ENCODE data around the gene TMEM51. TPM values are rescaled to one million over a fixed set of nuclear protein-coding genes. Genes with fewer than 3 reads are reported as not detected.

The TMEM51 gene
- polyA plus RNA-seq, 1 donor from 2014 or later, result 1.7 TPM

DNA sequence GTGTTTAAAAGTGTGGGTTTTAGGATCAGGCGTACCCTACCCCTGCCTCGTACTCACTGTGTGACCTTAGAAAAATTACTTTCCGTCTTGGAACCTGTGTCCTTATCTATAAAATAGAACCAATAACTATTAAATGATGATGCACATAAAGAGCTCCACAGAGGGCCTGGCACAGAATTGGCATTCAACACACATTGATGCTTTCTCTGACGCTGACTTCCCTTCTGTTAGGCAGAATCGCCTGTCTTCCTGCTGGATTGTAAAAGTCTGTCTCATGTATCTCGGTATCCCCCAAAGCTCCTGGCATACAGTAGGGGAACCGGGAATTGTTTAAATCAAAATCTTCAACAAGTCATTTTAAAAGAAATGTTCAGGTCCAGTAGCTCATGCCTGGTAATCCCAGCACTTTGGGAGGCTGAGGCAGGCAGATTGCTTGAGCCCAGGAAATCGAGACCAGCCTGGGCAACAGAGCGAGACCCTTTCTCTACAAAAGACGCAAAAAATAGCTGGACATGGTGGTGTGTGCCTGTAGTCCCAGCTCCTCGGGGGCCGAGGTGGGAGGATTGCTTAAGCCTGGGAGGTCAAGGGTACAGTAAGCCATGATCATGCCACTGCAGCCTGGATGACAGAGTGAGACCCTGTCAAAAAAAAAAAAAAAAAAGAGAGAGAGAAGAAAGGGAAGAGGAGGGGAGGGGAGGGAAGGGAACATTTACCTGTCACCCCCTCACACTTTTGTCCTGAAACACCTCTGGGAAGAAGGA, 52.2 kb downstream of the TMEM51 start:
- Histone ChIP-seq H3K27ac (ENCODE audit: low read length) (no peak overlapping the region), H4K20me1 (ENCODE audit: insufficient read depth) (no peaks in the 10 kb centered on the region), H3K4me3 (ENCODE audit: low read length) (no peak overlapping the region), H3K27me3 (ENCODE audit: insufficient read depth, low read depth, low read length) (no peaks in the 10 kb centered on the region), H2AFZ (ENCODE audit: low read depth, low read length) (no peak overlapping the region), H3K9ac (ENCODE audit: low read length) (no peak overlapping the region), H3K79me2 (replicated peaks; ENCODE audit: insufficient read depth, low read length) (no peaks in the 10 kb centered on the region), H3K9me3 (ENCODE audit: low read length) (no peaks in the 10 kb centered on the region), H3K9me2 (ENCODE audit: insufficient read depth, low read length) (no peaks in the 10 kb centered on the region), H3K4me2 (ENCODE audit: low read length) (no peak overlapping the region), H3K36me3 (ENCODE audit: insufficient read depth, low read length) (no peaks in the 10 kb centered on the region), H3F3A (ENCODE audit: insufficient read depth, low read length, poor library complexity, severe bottlenecking) (no peaks in the 10 kb centered on the region)
- TF ChIP-seq EZH2 (IDR thresholded peaks at IDR 0.05; ENCODE audit: borderline replicate concordance, insufficient read depth, low read length, poor library complexity, severe bottlenecking) (no peak), SMC3 (conservative IDR thresholded peaks at IDR 0.05; ENCODE audit: poor library complexity) (no peak), TAF1 (IDR thresholded peaks at IDR 0.05; ENCODE audit: low read depth) (no peak), POLR2AphosphoS5 (IDR thresholded peaks at IDR 0.05) (no peak), CTCF (IDR thresholded peaks at IDR 0.05; ENCODE audit: poor library complexity, severe bottlenecking) (no peak), RAD21 (conservative IDR thresholded peaks at IDR 0.05) (no peak), EP300 (conservative IDR thresholded peaks at IDR 0.05; ENCODE audit: poor library complexity, severe bottlenecking) (no peak), MXI1 (conservative IDR thresholded peaks at IDR 0.05; ENCODE audit: poor library complexity, severe bottlenecking) (no peak)
- TF ChIP-seq, protein P1, sequence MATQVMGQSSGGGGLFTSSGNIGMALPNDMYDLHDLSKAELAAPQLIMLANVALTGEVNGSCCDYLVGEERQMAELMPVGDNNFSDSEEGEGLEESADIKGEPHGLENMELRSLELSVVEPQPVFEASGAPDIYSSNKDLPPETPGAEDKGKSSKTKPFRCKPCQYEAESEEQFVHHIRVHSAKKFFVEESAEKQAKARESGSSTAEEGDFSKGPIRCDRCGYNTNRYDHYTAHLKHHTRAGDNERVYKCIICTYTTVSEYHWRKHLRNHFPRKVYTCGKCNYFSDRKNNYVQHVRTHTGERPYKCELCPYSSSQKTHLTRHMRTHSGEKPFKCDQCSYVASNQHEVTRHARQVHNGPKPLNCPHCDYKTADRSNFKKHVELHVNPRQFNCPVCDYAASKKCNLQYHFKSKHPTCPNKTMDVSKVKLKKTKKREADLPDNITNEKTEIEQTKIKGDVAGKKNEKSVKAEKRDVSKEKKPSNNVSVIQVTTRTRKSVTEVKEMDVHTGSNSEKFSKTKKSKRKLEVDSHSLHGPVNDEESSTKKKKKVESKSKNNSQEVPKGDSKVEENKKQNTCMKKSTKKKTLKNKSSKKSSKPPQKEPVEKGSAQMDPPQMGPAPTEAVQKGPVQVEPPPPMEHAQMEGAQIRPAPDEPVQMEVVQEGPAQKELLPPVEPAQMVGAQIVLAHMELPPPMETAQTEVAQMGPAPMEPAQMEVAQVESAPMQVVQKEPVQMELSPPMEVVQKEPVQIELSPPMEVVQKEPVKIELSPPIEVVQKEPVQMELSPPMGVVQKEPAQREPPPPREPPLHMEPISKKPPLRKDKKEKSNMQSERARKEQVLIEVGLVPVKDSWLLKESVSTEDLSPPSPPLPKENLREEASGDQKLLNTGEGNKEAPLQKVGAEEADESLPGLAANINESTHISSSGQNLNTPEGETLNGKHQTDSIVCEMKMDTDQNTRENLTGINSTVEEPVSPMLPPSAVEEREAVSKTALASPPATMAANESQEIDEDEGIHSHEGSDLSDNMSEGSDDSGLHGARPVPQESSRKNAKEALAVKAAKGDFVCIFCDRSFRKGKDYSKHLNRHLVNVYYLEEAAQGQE (IDR thresholded peaks at IDR 0.05; ENCODE audit: borderline replicate concordance), result no peak

DNA sequence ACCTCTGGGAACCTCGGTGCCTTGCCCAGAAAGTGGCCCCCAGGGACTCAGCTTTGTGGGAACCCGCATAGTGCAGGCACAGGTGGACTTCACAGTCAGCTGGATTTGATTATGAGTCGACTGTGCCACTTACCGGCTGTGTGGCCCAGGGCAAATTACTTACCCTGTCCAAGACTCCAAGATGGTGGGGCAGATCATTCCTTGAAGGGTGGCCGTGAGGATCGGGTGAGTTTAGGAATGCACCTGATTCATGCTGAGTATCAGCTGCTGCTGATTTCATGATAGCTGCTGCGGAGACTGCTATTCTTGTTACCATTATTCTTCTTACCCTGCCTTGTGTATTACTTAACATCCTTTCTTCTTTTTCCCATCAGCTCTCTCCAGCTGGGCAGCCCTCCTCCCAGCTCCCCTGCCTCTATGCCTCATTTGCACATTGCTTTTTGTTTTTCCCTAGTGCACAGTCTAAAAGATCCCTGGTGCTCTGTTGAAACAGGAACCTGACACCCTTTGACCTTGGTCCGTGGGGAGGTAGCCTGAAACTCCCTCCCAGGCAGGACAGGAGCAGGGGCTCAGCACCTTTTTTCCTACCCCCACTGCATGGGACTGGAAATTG, 53.0 kb downstream of the TMEM51 start:
- Histone ChIP-seq H3K79me2 (replicated peaks; ENCODE audit: insufficient read depth, low read length) (no peaks in the 10 kb centered on the region), H3F3A (ENCODE audit: insufficient read depth, low read length, poor library complexity, severe bottlenecking) (no peaks in the 10 kb centered on the region), H3K9me2 (ENCODE audit: insufficient read depth, low read length) (no peaks in the 10 kb centered on the region), H3K27ac (ENCODE audit: low read length) (no peak overlapping the region), H2AFZ (ENCODE audit: low read depth, low read length) (no peak overlapping the region), H3K27me3 (ENCODE audit: insufficient read depth, low read depth, low read length) (no peaks in the 10 kb centered on the region), H3K4me3 (ENCODE audit: low read length) (no peak overlapping the region), H4K20me1 (ENCODE audit: insufficient read depth) (no peaks in the 10 kb centered on the region), H3K36me3 (ENCODE audit: insufficient read depth, low read length) (no peaks in the 10 kb centered on the region), H3K4me2 (ENCODE audit: low read length) (no peak overlapping the region), H3K9ac (ENCODE audit: low read length) (no peak overlapping the region), H3K9me3 (ENCODE audit: low read length) (no peaks in the 10 kb centered on the region)
- TF ChIP-seq CTCF (IDR thresholded peaks at IDR 0.05; ENCODE audit: poor library complexity, severe bottlenecking) (no peak), RAD21 (conservative IDR thresholded peaks at IDR 0.05) (no peak), TAF1 (IDR thresholded peaks at IDR 0.05; ENCODE audit: low read depth) (no peak), SMC3 (conservative IDR thresholded peaks at IDR 0.05; ENCODE audit: poor library complexity) (no peak), EZH2 (IDR thresholded peaks at IDR 0.05; ENCODE audit: borderline replicate concordance, insufficient read depth, low read length, poor library complexity, severe bottlenecking) (no peak), EP300 (conservative IDR thresholded peaks at IDR 0.05; ENCODE audit: poor library complexity, severe bottlenecking) (no peak), MXI1 (conservative IDR thresholded peaks at IDR 0.05; ENCODE audit: poor library complexity, severe bottlenecking) (no peak)
- TF ChIP-seq, protein P1 (IDR thresholded peaks at IDR 0.05; ENCODE audit: borderline replicate concordance), result no peak
